Stimulated activated CD4-positive, alpha-beta T cell treated with anti-CD3 and anti-CD28 coated beads, Interleukin-2, amount 100 ng/mL, for 24 hours (primary cell): ENCODE measurements around the gene ITGA8.
"Not testable (repeated sequence)": the region's sequence is repeated elsewhere in the genome, so short reads cannot be mapped to it uniquely, and the experiment has no call there.

Experiments
- DNase-seq, 2 donors: peaks; one replicate each; pipeline ENCODE4 v3.0.0-alpha.2; 2020

The ITGA8 gene

DNA sequence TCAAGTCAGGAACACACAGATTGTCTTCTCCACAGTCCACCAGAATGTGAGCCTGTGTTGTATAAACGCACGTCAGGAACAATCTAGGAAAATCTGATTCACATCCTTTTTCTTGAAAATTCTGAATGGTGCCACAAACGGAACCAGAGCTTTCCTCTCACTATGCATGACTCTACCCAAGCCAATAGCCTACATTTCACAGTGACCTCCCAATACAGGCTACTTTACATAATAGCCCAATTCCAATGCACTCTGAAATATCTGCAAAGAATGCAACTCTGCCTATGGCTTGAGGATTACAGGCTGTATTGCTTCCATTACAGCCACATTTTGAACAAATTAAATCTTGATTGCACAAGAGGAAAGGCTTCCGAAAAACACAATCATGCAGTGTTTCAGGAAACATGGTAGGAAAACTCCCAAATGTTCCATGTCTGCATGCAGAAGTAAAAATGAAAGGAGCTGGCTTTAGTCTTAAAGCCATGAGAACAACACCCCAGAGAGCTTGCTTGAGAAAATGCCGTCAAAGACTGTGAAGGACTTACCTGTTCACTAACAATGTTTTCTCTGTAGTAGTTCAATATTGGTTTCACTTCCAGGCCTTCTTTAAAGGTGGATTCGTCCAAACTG, 113.9 kb downstream of the ITGA8 start:
- DNase-seq = no peak

DNA sequence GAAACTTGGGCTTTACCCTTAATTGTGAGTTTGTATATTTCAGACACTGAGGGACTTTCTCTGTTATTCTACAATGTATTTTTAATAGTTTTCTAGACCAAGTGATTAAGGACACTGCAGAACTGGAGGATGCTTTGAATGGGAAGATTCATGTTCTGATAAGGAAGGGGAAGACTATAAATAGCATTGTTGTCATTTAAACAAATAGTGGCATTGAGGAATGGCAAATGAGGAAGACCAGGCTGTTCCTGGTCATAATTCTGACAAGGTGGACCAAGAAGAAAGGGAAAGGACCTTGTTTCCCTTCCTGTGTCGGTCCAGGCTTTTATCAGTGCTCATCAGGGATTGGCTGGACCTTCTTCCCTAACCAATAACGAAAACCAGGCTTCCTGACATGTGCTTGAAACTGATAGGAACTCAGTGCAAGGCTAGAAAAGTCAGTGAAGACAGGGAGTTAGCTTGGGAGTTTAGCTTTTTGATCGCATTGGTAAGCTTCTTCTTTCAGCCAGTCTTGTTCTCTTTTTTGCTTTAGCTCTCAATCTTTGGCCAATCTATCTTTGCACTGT, 116.2 kb downstream of the ITGA8 start:
- DNase-seq = no peak

DNA sequence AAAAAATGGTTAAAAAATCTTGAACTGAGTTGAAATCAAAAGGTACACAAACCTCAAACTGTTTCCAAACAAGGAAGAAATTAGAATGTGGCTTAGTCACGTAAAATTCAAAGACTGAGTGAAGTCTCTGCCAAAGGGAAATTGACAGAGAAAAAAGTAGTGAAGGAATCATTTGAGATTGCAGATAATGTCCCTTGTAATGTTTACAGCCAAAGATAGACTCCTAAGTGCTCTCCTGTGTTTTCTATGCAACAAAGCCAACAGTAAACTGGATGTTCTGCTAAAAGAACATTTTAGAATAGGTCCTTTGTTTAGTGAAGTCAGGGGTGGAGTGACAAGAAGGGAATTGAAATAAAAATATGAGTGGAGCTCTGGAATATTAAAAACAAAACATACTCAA, 117.9 kb downstream of the ITGA8 start:
- no peak for DNase-seq

DNA sequence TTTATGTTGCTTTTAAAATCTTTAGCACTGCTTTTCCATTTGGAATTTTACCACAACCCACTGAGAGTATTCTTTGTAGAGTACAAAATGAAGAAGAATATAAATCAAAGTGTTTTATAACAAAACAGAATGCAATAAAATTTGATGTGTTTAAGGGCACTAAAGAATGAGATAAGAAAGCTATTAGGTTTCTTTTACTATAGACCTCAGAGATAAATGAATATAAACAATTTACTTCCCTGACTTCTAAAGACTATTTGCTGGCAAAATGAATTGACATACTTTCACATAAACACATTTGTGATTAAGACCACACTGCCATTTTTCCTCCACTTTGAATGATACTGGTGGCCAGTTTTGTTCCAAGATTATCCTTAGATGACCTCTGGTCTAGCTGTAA, 124.5 kb downstream of the ITGA8 start:
- no peak for DNase-seq

DNA sequence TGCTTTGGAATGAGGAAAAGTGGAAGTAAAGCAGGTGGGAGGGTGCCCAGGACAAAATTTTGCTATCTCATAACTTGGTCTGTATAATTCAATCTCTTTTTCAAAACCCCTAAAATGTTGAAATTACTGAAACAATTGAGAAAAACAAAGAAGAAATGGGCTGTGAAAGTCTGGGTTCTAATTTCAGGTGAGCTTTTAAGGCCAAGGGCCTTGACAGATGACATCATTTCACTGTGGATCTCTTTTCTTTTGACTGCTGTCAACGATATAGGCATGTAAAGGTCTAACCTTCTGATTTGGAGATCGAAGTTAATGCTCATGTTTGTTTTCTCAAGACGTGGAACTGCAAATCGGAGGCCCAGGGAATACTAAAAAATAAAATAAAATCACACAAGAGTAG, 127.8 kb downstream of the ITGA8 start:
- no peak for DNase-seq

DNA sequence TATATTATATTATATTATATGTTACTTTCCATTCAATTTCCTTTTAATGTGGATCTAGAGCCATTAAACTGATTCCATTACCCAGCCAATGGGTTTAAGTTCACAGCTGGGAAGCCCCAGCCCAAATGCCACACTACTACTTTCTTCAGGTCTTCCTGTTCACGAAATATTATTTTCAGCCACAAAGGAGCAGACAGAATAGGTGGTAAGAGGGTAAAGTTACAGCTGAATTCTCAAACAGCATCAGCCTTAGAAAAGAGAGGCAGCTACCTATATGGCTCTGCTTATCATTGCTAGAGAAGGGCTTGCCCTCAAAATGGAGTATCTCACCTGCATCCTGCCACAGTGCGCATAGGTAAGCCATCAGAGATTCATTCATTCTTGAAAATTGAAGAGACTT, 128.3 kb downstream of the ITGA8 start:
- DNase-seq = no peak

DNA sequence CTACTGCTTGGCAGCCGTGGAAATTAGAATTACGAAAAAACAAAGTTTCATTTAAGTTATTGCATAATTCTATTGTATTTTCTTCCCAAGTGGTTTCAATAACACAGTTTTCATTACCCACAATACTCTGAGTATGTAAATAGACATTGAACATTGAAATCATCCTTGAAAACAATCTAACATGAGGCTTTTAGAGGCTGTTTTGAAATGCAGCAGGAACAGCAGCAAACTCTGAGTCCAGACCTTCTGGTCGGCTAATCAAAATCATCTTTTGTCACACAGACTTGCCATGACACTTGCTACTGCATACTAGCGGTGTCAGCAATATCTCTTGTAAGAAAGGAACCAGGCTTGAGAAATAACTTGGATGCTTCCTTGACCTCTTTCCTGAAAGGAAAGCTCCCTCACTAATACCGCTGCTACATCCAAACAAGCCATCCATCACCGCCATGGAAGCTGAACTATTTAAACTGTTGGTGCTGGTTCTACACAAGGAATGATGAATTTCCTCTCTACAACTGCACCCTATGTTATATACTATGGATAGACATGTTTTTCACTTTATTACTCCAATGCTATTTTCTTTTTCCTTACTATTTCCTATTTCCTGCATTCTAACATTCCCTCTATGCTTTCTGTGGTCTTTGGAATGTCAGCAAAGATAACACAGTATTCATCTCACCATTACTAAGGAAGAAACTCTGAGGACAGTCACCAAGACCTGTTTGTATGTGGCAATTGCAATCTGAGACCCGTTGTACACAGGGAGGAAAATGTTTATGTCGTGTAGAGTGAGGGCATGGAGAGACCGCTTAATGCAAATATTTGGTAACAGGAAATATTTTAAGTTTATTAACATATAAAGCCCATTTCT, 130.8 kb downstream of the ITGA8 start:
- DNase-seq = no peak

DNA sequence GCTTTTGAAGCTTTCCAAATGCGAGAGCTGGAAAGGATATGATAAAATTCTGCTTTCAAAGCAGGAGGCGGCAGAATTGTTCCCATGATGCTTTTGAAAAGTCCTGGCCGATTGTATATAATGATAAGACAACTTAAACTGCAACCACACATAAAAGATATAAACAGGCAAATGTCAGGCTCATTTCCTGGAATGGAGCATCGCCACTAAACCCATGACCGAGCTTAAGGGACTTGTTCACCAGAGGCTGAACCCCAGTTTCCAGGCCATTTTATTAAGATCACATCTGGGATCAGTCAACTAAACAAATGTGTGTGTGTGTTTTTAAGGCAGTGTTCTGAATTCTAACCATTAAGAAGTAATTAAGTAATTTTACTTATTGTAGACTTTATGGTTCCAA, 131.6 kb downstream of the ITGA8 start:
- no peak for DNase-seq

DNA sequence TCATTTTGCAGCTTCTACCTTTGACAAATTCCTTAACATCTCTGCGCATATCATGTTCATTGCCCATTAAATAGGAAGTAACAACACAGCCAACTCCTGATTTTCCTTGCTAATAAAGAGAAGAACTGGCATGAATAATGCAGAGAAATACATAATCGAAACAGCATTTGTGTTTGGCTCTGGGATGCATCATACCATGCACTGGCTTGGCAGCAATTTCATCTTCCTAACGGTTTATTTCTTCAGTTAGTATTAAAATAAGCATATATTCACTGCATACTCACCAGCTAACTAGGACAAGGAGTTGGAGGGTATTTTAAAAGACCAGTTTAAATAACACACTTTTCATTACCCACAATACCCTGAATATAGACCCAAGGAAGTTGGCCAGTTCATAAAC, 132.5 kb downstream of the ITGA8 start:
- DNase-seq = no peak

DNA sequence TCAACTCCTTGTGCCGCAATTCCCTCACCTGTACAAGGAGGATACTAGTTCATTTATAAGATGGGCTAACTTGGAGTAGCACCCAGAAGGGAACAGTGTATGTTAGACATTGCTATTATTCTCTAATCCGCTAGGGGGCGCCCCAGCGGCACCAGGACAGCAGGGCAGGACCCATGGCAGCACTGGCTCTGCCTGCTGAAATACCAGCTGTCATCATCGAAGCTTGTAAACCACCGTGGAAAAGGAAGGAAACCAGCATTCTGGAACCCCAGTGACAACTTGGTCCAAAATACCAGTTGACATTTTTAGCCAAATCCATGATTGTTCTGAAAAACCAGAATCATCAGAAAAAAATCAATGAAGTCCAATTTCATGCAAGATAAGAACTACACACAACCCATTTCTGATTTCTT, 134.4 kb downstream of the ITGA8 start:
- peak; percentile 27 to 57 for DNase-seq

DNA sequence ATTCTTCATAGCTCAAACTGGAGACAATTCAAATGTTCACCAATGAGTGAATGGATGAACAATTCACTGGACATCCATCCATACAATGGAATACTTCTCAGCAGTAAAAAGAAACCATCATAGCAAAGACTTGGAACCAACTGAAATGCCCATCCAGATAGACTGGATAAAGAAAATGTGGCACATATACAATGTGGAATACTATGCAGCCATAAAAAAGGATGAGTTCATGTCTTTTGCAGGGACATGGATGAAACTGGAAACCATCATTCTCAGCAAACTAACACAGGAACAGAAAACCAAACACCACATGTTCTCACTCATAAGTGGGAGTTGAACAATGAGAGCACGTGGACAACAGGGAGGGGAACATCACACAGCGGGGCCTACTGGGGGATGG, 136.8 kb downstream of the ITGA8 start:
- DNase-seq = not testable (repeated sequence)

DNA sequence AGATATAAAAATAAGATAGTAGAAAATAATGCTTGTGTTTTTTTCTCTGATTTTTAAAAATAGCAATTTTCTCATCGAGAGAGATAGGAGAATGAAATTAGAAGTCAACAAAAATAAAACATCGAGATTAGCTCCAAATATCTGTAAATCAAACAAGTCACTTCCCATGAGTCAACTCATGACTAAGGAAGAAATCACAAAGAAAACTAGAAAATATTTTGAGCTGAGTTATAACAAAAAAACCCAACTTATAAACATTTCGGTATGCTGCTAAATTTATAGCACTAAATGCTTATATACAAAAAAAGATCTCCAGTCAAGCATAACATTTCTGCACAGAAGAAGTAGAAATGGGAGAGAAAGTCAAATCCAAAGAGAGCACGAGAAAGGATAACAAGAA, 140.1 kb downstream of the ITGA8 start:
- DNase-seq = no peak

DNA sequence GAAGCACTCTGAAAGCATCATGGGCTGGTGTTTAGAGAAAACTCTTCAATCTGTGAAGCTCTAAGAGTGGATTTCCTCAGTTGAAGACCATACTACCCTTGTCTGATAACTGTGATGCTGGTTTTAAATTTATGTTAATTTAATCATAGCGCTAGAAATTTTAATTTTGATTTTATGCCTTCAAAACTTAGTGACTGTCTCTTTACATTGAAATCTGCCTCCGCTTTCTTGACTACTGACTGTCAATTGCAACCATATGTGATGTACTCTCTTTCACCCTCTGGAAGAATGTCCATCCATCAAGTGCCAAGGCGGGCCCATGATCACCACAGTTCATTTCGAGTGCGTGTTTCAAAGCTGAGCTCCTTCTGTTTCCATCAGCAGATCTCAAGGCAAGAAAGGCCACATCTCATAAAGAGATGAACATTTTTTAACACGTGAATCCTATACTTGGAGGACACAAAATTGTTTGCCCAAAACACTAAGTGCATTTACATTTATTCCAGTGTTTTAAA, 147.1 kb downstream of the ITGA8 start:
- DNase-seq = no peak

DNA sequence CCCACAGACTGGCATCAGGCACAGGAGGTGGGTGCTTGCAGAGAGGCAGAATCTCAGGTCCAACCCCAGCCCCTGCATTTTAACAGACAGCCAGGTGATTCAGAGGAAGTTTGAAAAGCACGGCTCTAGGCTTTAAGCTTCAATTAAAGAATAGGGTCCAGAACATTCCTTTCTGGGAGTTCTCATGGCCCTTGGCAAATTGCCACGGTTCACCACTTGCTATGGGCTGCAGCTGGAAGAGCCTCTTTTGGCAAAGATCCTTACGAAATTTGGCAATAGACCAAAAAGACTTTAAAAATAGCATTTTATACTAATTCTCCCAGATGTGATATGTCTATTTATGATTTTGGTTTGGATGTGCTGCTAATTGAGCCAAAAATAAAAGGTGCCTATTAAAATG, 148.1 kb downstream of the ITGA8 start:
- no peak for DNase-seq

DNA sequence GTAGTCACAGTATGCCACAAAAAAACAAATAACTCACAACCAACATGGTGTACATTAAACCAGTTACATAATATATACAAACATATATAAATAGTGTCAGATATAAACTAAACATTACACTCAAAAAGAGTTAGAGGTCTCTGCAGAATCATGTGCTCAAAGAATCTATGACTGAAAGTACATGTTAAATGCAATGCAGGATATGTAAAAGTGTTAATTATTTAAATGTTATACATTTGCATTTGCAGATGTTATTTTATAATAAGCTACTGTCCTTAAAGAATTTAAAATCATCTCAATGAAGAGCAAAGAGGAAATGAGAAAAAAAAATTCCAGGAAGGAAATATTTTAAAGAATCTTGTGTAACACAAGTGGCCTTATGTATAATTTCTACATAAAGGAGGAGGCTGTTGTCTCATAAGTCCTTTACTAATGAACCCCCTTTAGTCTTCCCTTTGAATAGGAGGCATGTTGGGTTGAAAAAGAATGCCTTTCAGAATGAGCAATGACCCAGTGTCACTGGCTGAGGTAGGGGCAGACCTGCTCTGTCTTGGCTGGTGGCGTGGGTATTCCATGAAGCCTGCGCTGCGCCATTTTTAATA, 148.9 kb downstream of the ITGA8 start:
- DNase-seq = no peak

DNA sequence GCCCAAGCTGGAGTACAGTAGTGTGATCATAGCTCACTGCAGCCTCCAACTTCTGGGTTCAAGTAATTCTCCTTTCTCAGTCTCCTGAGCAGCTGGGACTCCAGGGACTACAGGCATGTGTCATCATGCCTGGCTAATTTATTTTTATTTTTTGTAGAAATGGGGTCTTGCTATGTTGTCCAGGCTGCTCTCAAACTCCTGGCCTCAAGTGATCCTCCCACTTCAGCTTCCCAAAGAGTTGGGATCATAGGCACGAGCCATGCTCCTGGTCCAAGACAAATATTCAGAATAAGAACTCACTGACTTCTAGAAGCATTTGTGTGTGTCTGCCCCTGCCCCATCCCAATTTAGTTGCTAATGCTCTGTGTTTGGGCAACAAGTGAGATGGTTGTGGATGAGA, 151.8 kb downstream of the ITGA8 start:
- DNase-seq = no peak

DNA sequence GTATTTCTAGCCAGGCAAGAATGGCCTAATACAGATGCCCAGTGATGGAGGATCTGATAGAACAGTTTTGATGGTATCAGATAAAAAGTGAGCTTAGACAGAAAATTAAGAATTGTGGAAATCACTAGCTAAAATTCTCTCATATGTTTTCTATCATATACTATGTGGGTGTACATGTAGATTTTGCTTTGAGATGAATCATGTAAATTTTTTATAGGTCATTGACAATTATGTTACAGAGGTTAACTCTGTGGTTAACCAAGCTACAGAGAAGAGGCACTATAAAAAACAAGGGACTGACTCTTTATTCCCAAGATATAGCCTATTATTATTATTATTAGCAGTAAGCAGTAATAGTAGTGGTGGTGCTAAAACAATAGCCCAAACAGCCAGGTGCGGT, 156.5 kb downstream of the ITGA8 start:
- DNase-seq = no peak

DNA sequence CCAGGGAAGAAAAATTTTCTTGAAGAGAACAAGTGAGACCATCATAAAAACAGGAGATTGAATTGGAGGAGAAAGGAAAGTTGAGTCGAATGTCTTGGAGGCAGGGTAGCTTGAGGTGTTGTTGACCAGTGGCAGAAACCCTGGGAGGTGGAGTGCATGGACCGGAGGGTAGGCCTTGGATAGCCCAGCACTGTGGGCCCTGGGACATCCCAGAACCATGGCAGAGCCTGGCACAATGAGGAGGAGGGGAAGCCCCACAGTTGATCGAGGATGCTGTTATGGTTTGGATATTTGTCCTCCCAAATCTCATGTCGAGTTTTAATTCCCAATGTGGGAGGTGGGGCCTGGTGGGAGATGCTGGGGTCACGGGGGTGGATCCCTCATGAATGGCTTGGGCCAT, 157.1 kb downstream of the ITGA8 start:
- no peak for DNase-seq

DNA sequence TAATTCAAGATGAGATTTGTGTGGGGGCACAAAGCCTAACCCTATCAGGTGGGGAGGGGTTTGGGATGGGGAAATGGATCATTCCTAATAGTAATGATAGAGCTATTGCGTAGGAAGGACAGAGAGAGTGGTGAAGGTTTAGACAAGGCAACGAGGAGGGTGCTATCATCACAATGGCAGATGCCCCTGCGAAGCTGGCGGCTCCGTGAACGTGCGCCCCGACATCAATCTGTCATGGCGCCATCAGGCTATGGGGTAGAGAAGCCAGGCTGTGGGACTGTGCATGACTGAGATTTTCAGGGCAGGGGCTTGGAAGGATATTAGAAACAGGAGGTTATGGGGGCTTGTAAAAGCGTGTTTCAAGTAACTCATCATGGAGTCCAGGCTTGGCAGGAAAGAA, 157.6 kb downstream of the ITGA8 start:
- no peak for DNase-seq

DNA sequence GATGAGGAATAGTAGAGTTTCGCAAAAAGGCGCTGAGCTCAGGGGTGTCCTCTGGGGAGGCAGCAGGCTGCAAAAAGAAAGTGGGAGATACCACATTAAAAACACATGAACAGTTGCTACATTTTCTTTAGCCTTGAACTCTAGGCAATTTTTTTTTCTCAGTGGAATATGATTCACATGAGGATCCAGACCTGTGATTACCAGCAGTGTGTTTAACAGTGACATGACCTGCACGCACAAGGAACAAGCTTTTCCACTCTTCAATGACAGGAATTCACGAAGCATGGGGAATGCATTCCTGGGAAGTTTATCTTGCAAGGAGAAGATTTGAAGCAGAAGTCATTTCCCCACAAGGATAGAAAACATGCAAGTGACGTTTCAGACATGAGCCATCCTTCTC, 161.6 kb downstream of the ITGA8 start:
- no peak for DNase-seq

DNA sequence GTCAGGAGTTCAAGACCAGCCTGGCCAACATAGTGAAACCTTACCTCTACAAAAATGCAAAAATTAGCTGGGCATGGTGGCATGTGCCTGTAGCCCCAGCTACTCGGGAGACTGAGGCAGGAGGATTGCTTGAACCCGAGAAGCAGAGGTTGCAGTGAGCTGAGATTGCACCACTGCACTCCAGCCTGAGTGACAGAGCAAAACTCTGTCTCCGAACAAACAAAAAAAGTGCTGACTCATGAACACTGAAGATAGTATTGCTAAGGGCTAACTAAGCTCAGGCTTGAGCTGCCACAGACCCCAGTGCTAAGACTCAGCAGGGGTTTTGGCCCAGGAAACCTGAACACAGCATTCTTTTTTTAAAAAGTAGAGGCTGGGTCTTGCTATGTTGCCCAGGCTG, 162.6 kb downstream of the ITGA8 start:
- not testable (repeated sequence) for DNase-seq

DNA sequence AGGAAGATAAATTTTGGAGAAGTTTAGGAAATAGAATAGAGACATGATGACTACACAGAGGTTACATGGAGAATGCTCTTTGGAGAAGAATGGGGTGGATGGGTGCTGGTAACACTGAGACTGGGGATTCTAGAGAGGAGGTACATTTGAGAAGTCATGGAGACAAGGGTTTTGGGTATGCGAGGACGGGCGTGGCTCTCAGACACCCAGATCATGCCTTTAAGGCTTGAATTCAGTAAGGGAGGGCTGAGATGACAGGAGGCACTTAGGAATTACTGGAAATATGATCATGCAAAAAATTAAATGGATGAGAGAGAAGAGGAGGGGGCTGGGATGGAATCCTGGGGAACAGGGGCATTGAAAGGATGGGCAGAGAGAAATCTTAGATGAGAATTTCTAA, 168.8 kb downstream of the ITGA8 start:
- no peak for DNase-seq

DNA sequence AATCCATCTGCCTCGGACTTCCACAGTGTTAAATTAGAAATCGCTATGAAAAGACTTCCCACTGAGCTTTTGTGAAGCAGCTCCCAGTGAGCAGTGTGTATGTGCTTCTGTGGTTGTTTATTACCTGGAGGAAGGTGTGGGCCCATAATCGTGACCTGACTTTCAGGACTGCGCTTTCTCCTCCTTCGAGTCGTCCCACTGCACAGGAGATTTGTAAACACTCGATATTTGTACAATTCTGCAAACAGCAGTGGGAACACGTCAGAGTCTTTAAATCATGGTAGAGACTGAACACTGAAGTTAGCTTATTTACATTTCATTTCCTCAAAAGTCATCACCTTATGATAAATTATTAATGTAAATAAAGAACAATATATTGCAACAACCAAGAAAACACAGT, 171.4 kb downstream of the ITGA8 start:
- no peak for DNase-seq

DNA sequence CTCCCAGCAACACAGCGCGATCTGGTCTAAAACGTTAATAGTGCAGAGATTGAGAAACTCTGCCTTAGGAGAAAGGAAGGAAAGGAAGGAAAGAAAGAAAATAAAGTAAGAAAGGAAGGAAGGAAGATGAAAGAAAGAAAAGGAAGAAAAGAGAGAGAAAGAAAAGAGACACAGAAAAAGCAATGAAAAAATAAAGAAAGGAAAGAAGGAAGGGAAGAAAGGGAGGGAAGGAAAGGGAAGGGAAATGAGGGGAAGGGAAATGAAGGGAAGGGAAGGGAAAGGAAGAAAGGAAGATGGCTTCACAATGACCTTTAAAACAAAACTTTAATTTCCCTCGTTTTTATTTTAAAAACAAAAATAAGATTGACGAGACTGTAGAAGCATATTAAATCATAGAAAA, 173.1 kb downstream of the ITGA8 start:
- DNase-seq = no peak
